ENCODE measurements around the gene PTTG1IP.

Gene PTTG1IP

DNA sequence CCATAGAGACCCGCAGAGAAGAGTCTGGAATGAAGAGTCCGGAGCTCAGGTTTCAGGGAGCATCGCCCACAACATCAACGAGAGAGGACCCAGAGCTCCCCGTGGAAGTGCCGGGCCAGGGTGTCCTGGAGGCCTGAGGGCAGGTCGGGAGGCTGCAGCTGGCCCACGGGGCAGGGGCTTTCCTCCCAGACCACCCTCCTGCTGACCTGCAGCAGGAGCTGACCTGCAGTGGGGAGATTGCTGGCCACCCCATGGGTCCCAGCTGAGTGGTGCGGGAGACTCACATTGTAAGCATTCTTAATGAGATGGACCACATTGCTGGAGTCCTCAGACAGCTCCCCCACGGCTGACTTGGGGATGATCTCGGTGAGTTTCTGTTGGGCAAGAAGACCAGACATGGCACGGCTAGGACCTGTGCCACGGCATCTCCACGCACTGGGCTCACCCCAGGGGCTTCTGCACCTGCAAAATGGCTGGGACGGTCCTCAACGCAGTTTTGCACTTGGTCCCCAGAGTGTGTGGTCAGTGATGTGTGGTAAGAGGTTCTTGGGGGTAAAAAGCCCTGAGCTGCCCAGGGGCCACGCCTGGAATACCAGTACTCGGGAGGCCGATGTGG, 21.3 kb upstream of the PTTG1IP start:
- no peak for DNase-seq

DNA sequence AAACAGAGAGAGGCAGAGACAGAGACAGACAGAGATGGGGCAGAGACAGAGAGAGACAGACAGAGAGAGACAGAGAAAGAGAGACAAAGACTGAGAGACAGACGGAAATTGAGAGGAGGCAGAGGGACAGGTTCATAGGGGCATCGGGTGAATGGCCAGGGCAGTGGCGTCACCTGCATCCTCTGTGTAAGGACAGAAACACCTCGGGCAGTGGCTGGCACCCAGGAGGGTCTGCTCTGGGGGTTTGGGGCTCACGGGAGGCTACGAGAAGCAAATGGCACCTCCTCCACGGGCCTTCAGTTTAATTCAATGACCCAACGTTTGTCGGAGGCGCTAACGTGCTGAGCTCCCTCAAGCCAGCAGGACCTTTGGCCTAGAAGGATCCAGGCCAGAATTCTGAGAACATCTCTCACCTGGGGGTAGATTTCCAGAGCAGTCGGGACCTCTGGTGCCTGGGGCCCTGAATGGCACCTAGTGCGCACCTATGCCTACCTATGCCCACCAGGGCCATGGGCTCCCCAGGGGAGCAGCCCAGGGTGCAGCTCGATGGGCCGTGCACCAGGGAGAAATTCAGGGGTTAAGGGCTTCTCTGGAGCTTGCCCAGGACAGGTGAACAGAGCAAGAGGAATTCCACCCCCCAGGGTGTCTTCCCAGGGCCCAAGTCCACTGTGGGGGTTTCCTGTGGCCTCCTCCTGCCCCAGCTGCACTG, 20.6 kb upstream of the PTTG1IP start:
- no peak for DNase-seq

- DNase-seq, result no peak
These were observed 19.7 kb upstream of the PTTG1IP start for GRCh38 chr21:44893278-44893556.

GRCh38 chr21:44892536-44893277, 19.2 kb upstream of the PTTG1IP start:
- peak; percentile 59 for DNase-seq

- no peak for DNase-seq
These were observed 18.6 kb upstream of the PTTG1IP start for GRCh38 chr21:44892095-44892494.

GRCh38 chr21:44891631-44892031, 18.1 kb upstream of the PTTG1IP start:
- DNase-seq, result no peak

DNA sequence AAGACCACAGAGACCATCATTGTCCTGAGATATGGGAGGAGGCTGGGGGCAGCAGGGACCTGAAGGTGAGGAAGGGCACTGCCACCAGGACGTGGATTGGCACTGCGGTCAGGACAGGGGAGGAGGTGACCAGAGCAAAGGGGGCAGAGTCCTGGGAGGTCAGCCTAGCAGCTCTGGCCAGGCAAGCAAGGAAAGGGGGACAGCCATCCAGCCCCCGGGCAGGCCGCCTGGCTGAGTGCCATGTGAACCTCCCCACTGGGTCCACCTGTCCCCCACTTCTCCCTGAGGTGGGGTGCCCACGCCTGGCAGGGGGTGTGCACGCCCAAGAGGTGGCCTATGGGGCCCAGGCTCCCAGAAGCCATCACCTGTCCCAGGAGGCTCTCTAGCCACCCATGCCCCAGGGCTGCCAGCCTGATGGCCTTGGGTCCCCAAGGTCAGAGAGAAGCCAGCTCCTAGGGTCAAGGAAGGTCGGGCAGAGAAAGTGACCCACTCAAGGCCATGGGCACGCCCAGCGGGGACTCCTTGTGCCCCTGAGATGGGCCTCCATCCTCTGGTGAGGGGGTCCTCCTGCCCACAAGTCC, 17.6 kb upstream of the PTTG1IP start:
- no peak for DNase-seq

- DNase-seq, result no peak
These were observed 16.9 kb upstream of the PTTG1IP start for GRCh38 chr21:44890338-44890931.

DNA sequence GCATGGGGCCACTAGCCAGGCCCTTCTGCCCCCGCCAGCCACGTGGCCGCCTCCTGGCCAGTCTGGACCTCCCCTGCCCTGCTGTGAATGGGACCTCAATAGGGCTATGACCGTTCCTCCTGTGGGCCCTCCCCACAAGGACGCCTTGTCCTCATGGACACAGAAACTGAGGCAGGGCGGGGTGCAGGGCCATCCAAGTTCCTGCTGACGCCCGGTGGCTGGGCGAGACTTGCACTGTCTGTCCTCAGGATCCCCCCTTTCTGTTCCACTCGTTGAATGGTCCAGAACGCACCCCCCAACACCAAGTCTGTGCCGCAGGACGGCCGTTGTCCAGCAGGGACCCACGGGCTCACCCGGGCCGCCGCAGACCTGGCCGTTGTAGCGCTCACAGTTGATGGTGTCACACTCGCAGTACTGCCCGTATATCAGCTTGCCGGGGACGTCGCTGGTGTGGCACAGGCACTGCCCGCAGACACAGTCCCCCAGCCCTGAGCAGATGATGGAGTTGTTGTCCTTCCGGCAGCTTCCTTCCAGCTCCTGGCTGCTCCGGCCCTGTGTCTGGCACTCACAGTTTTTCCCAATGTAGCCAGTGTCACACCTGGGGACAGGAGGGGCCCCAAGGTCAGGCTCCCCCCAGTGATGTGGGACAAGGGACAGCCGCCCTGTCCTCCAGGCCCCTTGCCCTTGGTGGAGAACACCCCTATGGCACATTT, 16.3 kb upstream of the PTTG1IP start:
- no peak for DNase-seq

- no peak for DNase-seq
These were observed 15.4 kb upstream of the PTTG1IP start for GRCh38 chr21:44888581-44889550.

- no peak for DNase-seq
These were observed 14.5 kb upstream of the PTTG1IP start for GRCh38 chr21:44887807-44888580.

DNA sequence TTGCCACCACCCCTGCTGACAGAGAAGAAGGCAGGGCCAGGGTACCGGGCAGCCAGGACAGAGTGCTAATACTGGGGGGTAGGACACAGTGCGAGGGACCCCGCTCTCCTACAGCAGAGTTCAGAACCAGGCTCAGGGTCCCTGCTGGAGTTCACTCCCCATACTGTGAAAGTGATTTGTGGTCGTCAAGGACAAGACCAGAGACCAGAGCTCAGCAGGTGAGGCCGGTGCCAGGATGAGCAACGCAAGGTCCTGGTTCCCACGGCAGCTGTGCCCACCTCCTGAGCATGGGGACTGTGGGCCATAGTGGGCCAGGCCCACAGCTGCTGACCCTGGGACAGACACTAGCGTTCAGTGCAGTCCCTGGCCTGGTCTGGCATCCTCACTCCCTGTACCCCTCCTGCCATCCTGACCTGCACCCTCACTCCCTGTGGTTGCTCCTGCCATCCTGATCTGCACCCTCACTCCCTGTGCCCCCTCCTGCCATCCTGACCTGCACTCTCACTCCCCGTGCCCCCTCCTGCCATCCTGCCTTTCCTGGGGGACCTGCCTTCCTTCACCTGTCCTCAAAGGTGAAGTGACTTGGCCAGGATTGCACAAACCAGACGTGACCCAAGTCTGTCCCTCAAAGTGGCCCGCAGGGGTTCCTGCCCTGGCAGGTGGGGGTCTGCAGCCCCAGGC, 13.8 kb upstream of the PTTG1IP start:
- DNase-seq, result no peak

GRCh38 chr21:44886113-44887075, 12.9 kb upstream of the PTTG1IP start:
- no peak for DNase-seq

DNA sequence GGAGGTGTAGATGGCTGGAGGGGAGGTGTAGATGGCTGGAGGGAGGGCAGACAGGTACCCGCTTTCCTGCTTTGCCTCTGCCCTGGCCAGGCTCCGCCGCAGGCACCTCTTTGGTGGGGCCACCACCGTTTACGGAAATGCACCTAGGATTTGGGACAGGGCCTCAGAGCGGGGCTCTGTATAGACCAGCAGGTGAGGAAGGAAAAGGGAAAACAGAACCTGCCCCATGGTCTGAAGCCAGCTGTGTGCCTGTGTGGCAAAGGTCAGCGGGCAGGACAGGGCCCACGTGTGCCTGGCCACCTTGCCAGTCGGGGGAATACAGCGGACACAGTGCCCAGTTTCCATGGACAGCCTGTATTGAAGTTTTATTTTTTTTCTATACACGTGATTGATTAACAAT, 12.1 kb upstream of the PTTG1IP start:
- DNase-seq, result no peak

- DNase-seq, result no peak
These were observed 10.6 kb upstream of the PTTG1IP start for GRCh38 chr21:44884097-44884496.

GRCh38 chr21:44883250-44883649, 9.8 kb upstream of the PTTG1IP start:
- no peak for DNase-seq

DNA sequence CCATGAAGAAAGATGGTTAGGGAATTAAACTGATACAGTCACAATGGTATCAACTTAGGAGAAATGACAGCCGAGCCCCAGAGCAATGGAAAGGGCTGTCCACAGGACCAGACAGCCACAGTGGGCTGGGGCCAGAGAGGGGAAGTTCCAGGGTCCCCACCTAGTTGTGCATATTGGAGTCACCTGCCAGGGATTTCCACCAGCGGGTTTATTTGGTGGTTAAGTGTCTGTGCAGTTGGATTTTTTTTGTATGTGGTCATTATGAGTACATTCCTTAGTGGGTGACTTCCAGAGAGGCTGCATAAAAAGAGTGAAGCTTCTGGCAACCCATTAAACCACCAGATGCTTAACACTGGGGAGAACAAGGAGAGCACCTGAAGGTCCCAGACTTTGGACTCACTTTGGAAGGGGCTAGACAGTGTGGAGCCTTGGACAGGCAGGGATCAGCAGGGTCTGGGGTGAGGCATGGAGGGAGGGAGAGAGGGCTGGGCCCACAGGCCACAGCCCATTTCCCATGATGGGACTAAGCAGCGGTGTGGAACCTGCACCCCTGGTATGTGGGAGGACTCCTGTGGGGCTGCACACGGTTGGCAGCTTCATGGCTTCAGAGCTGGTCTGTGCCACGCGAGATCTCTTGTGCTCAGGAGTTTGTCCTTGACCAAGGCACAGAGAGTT, 7.8 kb upstream of the PTTG1IP start:
- DNase-seq, result no peak

- DNase-seq, result no peak
These were observed 7.1 kb upstream of the PTTG1IP start for GRCh38 chr21:44880405-44881197.
